Measurements from ENCODE around the gene GOLGB1. TPM values are rescaled to one million over a fixed set of nuclear protein-coding genes. Genes with fewer than 3 reads are reported as not detected.
"Not testable (repeated sequence)": the region's sequence is repeated elsewhere in the genome, so short reads cannot be mapped to it uniquely, and the experiment has no call there.

GOLGB1 gene
- total RNA-seq, 1 experiment from 2014 or later, result 31.5 TPM

- Histone ChIP-seq H3K27me3 (replicated peaks; ENCODE audit: control insufficient read depth, insufficient read depth, low read length) (no peaks in the 10 kb centered on the region), H3K36me3 (ENCODE audit: control insufficient read depth, insufficient read depth, low read length) (peaks cover 1% of the 10 kb centered on the region; the same call in 1 of the 2 replicates), H3K9me3 (no peaks in the 10 kb centered on the region), H3K4me1 (no peaks in the 10 kb centered on the region), H3K4me3 (ENCODE audit: low read depth, low read length) (no peak overlapping the region)
- H3K9me3 Mint-ChIP-seq (ENCODE audit: unreplicated experiment), result no peaks in the 10 kb centered on the region
- no peak for TF ChIP-seq CTCF (IDR thresholded peaks at IDR 0.05; ENCODE audit: insufficient read depth in 1 of 2, low read depth in 1 of 2, low read length in 1 of 2, severe bottlenecking in 1 of 2, unreplicated experiment in 1 of 2)
- H3K36me3 Mint-ChIP-seq (ENCODE audit: insufficient read depth, unreplicated experiment), result peaks cover 19% of the 10 kb centered on the region
- H3K27ac Mint-ChIP-seq (ENCODE audit: unreplicated experiment), result no peak overlapping the region
- ChIA-PET CTCF (no interaction called here), POLR2A (no interaction called here)
- intact Hi-C loops (cut with micrococcal nuclease; ENCODE audit: unreplicated experiment), result no loop called here
- no peak overlapping the region for H3K4me3 Mint-ChIP-seq (ENCODE audit: unreplicated experiment)
- BruUV-seq (replicated peaks), result no TSS peak
- no peaks in the 10 kb centered on the region for H3K27me3 Mint-ChIP-seq (ENCODE audit: insufficient read depth, unreplicated experiment)
- no peaks in the 10 kb centered on the region for H3K4me1 Mint-ChIP-seq (ENCODE audit: low read depth, unreplicated experiment)
- DNase-seq, result no peak
Observed at GRCh38 chr3:121794264-121794983, 44.9 kb upstream of the GOLGB1 start.

GRCh38 chr3:121793078-121793477 is 43.5 kb upstream of the GOLGB1 start:
- no peaks in the 10 kb centered on the region for H3K27me3 ChIP-seq (replicated peaks; ENCODE audit: control insufficient read depth, insufficient read depth, low read length)
- no peaks in the 10 kb centered on the region for H3K4me1 Mint-ChIP-seq (ENCODE audit: low read depth, unreplicated experiment)
- H3K4me3 Mint-ChIP-seq (ENCODE audit: unreplicated experiment), result no peak overlapping the region
- no peaks in the 10 kb centered on the region for H3K9me3 ChIP-seq
- no peak overlapping the region for H3K27ac Mint-ChIP-seq (ENCODE audit: unreplicated experiment)
- no peaks in the 10 kb centered on the region for H3K27me3 Mint-ChIP-seq (ENCODE audit: insufficient read depth, unreplicated experiment)
- no peak for DNase-seq
- ChIA-PET POLR2A (interaction anchor here (0.7 kb wide), 1 partner anchor 600 kb away, joined by 3 read pairs; no protein-coding TSS in a partner anchor), CTCF (no interaction called here)
- H3K9me3 Mint-ChIP-seq (ENCODE audit: unreplicated experiment), result no peaks in the 10 kb centered on the region
- H3K36me3 Mint-ChIP-seq (ENCODE audit: insufficient read depth, unreplicated experiment), result peaks cover 32% of the 10 kb centered on the region
- TF ChIP-seq CTCF (IDR thresholded peaks at IDR 0.05; ENCODE audit: insufficient read depth in 1 of 2, low read depth in 1 of 2, low read length in 1 of 2, severe bottlenecking in 1 of 2, unreplicated experiment in 1 of 2), result no peak
- intact Hi-C loops (cut with micrococcal nuclease; ENCODE audit: unreplicated experiment), result no loop called here
- no peak overlapping the region for H3K4me3 ChIP-seq (ENCODE audit: low read depth, low read length)
- no peaks in the 10 kb centered on the region for H3K4me1 ChIP-seq
- no TSS peak for BruUV-seq (replicated peaks)
- peaks cover 1% of the 10 kb centered on the region; the same call in 1 of the 2 replicates for H3K36me3 ChIP-seq (ENCODE audit: control insufficient read depth, insufficient read depth, low read length)

- H3K27ac Mint-ChIP-seq (ENCODE audit: unreplicated experiment), result no peak overlapping the region
- Histone ChIP-seq H3K27me3 (replicated peaks; ENCODE audit: control insufficient read depth, insufficient read depth, low read length) (no peaks in the 10 kb centered on the region), H3K9me3 (no peaks in the 10 kb centered on the region), H3K4me1 (no peaks in the 10 kb centered on the region), H3K36me3 (ENCODE audit: control insufficient read depth, insufficient read depth, low read length) (no peaks in the 10 kb centered on the region), H3K4me3 (ENCODE audit: low read depth, low read length) (no peak overlapping the region)
- no peak for TF ChIP-seq CTCF (IDR thresholded peaks at IDR 0.05; ENCODE audit: insufficient read depth in 1 of 2, low read depth in 1 of 2, low read length in 1 of 2, severe bottlenecking in 1 of 2, unreplicated experiment in 1 of 2)
- peaks cover 41% of the 10 kb centered on the region for H3K36me3 Mint-ChIP-seq (ENCODE audit: insufficient read depth, unreplicated experiment)
- H3K27me3 Mint-ChIP-seq (ENCODE audit: insufficient read depth, unreplicated experiment), result no peaks in the 10 kb centered on the region
- POLR2A ChIA-PET, result no interaction called here
- CTCF ChIA-PET, result no interaction called here
- intact Hi-C loops (cut with micrococcal nuclease; ENCODE audit: unreplicated experiment), result no loop called here
- H3K4me3 Mint-ChIP-seq (ENCODE audit: unreplicated experiment), result no peak overlapping the region
- DNase-seq, result no peak
- BruUV-seq (replicated peaks), result no TSS peak
- no peaks in the 10 kb centered on the region for H3K9me3 Mint-ChIP-seq (ENCODE audit: unreplicated experiment)
- no peaks in the 10 kb centered on the region for H3K4me1 Mint-ChIP-seq (ENCODE audit: low read depth, unreplicated experiment)
Observed at GRCh38 chr3:121786485-121786884, 36.9 kb upstream of the GOLGB1 start.

GRCh38 chr3:121782784-121783183 is 33.2 kb upstream of the GOLGB1 start:
- H3K27me3 Mint-ChIP-seq (ENCODE audit: insufficient read depth, unreplicated experiment); H3K9me3 Mint-ChIP-seq (ENCODE audit: unreplicated experiment); H3K36me3 ChIP-seq (ENCODE audit: control insufficient read depth, insufficient read depth, low read length); H3K27ac Mint-ChIP-seq (ENCODE audit: unreplicated experiment); intact Hi-C loops (cut with micrococcal nuclease; ENCODE audit: unreplicated experiment); H3K4me1 Mint-ChIP-seq (ENCODE audit: low read depth, unreplicated experiment); H3K4me3 Mint-ChIP-seq (ENCODE audit: unreplicated experiment); H3K27me3 ChIP-seq (replicated peaks; ENCODE audit: control insufficient read depth, insufficient read depth, low read length); DNase-seq; H3K4me3 ChIP-seq (ENCODE audit: low read depth, low read length); POLR2A ChIA-PET; BruUV-seq (replicated peaks); H3K9me3 ChIP-seq; H3K4me1 ChIP-seq: not testable (repeated sequence)
- CTCF ChIA-PET, result interaction anchor here (1.0 kb wide), 1 partner anchor 212 kb away, joined by 3 read pairs; no protein-coding TSS in a partner anchor
- peaks cover 51% of the 10 kb centered on the region for H3K36me3 Mint-ChIP-seq (ENCODE audit: insufficient read depth, unreplicated experiment)
